GM12892 (cell line): Measurements from ENCODE around the gene ARHGAP26.

Experiments
- POLR2A ChIP-seq: IDR thresholded peaks from 2 replicates; pipeline ENCODE4 v1.6.1; 2011; ENCODE audit warnings: low read depth, low read length, control low read depth
- POLR2AphosphoS5 ChIP-seq: IDR thresholded peaks from 2 replicates; pipeline ENCODE4 v1.6.1; 2011; ENCODE audit warnings: low read depth, low read length, control low read depth
- TAF1 ChIP-seq: IDR thresholded peaks from 2 replicates; pipeline ENCODE4 v1.6.1; 2011; ENCODE audit warnings: low read depth, mild to moderate bottlenecking, control low read depth, low read length, borderline replicate concordance

DNA sequence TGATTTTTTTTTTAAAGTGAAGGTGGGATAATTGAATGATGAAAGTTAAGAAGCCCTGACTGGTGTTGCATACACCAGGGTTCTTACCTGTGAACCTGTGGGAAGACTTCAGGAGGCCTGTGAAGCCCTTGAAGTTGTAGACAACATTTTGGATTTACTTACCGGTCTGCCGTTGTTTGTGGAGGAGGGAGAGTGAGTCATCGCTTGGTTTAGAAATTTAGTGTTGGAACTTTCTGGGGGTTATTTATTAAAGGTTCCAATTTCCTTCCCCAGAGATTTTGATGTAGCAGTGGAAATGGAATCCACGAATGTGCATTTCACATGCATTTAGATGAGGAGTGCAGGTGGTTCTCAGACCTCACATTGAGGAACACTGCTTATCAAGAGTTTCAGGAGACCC is 49.6 kb downstream of the ARHGAP26 start:
- no peak for TF ChIP-seq POLR2A
- TF ChIP-seq TAF1 = no peak
- no peak for TF ChIP-seq POLR2AphosphoS5
